Lung microvascular endothelial cell (primary cell): ENCODE results near the gene NELFA. TPM values are rescaled to one million over a fixed set of nuclear protein-coding genes. Genes with fewer than 3 reads are reported as not detected.
A peak's percentile ranks its signal among the peaks of the same experiment; 100 is the strongest.

Experiments
- DNase-seq, 2 donors: peaks; one replicate each; pipeline versions ENCODE4 v3.0.0 to v3.0.0-alpha.2; 2010; ENCODE audit warnings: low read depth in 2 of 2
- total RNA-seq: library from RNA; depleted of rRNA; stranded (reverse); fragments of >200 nt; gene quantifications from 2 replicates; pipeline ENCODE4 v1.2.1, GENCODE V29; 2014

NELFA gene
- total RNA-seq, result 8.5 and 10.3 TPM in 2 replicates

DNA sequence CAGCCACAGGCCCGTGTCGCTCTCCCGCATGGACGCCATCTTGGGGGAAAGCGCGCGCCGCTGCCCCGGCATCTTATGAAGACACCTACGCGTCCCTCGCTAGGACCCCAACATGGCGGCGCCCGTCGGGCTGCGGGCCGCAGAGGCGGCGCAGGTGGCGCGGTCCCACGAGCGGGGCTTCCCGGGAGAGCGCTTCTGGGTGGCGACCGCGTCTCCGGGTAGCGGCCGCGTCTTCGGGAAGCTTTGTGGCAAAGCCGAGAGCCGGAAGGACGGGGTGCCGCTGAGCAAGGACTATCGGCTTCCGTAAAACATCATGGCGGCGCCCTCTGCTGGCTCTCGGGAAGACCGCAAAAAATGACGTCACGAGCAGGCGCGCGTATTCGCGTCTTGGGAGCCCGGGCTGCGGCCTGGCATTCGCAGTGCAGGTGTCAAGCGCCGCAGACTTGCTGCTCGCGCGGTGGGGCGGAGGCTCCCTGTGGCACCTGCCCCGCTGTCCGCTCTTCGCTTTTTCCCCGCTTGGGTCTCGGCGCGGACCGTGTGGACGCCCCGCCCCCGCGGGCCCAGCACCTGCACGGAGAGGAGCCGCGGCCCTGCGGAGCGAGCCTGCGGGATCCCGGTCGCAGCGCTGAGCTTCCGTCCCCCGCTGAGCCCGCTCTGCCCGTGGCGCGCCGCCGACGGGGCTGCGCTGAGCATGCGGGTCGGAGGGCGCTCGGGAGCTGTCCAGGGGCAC, at the start of gene NELFA:
Gene NELFA (minus strand): TSS at position 54 of the 730 bp plus-strand sequence. CDS start 15 bp downstream, at position 39.
- DNase-seq, result peak; percentile 95 to 96

- no peak for DNase-seq
Measured at GRCh38 chr4:2057382-2058065, 48.8 kb upstream of the NELFA start.

GRCh38 chr4:2054217-2054616, 45.4 kb upstream of the NELFA start:
- no peak for DNase-seq

DNA sequence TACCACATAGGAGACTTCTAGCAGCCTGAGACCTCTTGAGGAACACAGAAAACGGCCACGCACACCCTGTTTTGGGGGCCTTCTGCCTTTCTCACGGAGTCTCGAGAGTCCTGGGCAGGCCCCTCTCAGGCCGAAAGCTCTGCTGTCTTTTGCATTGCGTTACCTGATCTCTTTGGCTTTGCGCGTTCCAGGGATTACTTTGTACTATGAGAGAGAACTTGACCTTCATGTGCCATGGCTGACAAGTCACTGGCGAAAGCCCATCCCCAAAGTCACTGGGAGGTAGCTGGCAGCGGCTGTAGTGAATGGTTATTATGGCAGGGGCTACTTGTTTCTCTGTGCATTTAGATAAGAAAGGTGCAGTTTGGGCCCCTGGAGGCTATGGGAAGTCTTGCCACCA, 42.3 kb upstream of the NELFA start:
- no peak for DNase-seq

GRCh38 chr4:2049811-2050210, 41.0 kb upstream of the NELFA start:
- DNase-seq, result no peak

GRCh38 chr4:2049381-2049780, 40.6 kb upstream of the NELFA start:
- no peak for DNase-seq

DNA sequence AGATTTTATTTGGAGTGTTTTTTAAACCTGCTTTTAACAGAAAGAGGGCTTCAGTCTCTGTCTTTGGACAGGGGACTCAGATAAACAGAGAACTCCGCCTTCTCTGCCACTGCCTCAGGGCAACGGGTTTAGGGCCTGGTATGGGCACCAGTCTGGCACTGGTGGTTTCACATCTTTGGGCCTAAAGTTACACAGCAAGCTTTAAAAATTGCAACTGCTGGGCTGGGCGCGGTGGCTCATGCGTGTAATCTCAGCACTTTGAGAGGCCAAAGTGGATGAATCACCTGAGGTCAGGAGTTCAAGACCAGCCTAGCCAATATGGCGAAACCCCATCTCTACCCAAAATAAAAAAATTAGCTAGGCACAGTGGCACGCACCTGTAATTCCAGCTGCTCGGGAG, 40.1 kb upstream of the NELFA start:
- no peak for DNase-seq

- DNase-seq, result no peak
Measured at GRCh38 chr4:2047781-2048581, 39.2 kb upstream of the NELFA start.

DNA sequence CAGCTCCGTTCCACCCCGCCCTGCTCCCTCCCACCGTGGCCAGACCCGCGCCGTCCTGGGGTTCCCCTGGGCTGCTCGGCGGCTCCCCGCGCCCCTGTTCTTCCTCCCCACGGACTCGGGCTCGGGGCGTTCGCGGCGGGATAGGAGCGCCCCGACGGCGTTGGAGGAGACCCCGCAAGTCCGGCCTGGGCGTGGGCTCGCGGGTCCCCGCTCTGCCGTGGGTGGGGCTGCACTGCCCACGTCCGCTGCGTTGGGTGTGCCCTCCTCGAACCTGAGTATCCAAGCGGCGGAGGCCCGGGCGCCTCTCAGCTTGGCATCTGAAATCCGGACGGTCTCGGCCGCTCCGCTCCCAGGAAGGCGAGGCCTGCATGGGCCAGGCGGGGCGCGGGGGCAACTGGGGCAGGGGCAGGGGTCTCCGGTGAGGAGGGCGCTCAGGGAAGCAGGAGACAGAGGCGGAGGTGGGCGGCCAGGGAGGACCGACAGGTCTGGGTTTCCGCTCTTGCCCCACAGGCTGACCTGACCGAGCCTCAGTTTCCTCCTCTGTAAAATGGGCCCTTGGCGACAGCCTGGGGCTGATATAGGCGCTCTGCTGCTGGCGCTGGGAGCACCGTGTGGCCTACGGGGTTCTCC, 38.4 kb upstream of the NELFA start:
- no peak for DNase-seq

DNA sequence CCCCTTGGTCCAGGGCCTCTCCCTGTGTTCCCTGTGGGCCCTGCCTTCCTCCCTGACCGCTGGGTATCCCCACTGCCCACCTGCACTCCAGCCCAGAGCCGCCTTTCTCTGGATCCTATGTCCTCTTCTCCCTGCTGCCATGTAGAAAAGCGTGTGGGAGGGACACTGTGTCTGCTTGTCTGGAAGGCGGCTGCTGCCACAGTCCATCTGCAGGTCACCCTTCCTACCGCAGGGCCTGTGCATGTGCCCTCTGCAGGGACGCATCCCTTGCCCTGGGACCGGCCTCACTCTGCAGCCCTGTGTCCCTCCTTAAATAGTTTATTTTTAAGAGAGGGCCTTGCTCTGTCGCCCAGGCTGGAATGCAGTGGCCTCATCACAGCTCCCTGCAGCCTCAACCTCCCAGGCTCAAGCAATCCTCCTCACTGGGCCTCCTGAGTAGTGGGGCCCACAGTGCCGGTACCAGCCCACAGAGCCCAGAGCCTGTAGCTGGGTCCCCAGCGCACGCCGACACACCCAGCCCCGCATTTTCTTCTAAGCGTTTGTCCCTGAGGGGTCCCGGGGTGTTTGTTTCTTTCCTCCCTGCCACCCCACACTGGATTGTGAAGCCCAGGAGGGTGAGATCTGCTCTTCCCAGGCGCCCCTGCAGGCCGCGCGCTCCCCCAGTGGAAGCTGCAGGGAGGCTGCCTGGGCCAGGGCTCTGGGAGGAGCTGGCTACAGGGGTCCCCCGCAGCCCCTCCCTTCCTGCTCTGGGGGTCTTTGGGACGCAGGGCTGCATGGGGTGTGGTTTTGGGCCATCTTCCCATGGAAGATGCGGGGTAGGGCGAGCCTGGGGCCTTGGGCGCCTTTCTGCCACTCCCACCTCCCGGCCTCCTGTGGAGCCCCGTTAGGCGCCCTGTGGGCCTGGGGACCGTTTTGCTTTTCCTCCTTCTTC, 37.5 kb upstream of the NELFA start:
- DNase-seq, result no peak

- no peak for DNase-seq
Measured at GRCh38 chr4:2045518-2045951, 36.8 kb upstream of the NELFA start.

DNA sequence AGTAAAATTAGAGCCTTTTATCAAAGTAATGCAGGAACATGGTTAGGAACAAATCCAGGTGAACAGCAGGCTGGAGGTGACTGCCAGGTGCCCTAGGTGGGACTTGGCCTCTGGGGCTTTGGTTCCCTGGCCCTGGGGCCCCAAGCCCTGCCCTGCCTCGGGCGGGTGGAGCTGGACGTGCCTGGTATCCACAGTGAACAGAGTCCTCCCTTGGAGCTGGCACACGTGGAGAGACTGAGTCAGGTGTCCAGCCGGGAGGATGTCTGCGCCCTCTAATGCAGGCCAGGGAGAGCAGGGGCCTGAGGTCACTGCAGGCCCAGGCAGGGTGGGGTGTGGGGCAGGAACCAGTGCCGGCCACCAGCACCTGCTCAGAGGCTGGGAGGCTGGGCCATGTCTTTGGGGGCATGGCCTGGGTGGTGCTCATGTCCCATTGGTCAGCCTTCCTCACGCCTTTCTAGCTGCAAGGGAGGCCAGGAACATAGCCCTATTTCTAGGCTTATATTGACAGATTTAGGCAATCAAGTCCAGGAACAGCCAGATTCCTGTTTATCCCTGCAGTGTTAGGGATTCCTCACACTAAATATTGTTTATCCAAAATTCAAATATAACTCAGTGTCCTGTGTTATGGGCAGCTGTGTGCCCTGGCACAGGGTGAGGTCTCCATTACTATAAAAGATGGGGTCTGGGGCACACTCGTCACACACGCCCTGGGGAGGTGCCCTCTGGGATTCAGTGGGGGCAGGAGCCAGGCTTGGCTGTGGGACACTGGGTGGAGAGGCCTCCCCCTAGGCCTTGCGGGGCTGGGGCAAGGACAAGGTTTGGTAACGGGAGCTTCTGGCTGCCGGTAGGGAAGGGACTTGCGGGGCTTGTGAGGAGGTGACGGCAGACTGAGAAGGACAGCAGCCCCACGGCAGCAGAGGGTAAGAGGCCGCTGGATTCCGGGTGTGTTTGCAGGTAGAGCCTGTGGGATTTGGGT, 36.1 kb upstream of the NELFA start:
- DNase-seq, result no peak

- DNase-seq, result no peak
Measured at GRCh38 chr4:2044119-2044485, 35.3 kb upstream of the NELFA start.

DNA sequence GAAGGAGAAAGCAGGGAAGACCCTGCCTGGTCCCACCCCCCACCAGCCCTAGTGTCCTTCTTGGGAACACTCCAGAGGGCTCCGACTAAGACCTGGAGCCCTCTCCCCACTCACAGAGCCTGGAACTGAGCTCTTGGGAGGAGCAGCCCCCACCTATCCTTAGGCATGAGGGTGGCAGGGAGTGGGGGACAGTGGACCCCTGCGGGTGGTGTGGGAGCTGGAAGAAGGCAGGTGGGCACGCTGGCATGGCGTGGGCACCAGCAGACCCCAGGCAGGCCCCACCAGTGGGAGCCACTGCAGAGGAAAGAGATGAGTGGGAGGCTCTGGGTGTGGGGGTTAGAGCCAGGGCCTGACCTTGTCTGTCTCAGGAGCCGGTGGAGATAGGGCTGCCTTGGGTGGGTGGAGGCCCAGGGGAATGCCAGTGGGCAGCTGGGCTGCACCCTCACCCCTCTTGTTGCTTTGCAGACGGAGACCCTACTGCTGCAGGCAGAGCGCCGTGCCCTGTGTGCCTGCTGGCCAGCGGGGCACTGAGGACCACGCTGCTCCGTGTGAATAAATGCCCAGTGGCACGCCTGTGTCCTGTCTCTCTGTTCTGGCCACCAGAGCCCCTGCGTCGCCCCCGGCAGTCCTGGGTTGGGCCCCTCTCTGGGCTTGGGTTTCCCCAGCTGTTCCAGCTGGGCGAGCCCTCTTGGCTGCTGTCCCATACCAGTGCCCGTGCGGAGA, 34.8 kb upstream of the NELFA start:
- DNase-seq, result no peak

DNA sequence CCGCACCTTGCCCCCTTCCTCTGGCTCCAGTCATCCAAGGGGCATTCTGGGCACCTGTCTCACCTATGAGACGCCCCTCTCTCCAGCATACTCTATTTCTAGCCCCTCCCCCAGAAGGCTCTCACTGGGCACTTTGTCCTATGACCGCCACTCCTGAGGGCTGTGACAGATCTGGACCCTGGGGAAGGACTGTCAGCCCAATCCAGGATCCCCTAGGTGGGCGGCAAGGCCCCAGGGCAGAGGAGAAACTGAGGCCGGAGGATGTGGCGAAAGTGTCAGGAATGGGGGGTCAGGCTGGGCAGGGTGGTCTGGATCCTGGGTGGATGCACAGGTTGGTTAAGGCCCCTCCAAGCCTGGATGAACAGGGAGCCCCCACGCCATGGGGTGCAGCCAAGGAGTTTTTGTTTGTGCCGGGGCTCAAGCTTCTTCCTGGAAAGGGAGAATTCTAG, 34.2 kb upstream of the NELFA start:
- no peak for DNase-seq

DNA sequence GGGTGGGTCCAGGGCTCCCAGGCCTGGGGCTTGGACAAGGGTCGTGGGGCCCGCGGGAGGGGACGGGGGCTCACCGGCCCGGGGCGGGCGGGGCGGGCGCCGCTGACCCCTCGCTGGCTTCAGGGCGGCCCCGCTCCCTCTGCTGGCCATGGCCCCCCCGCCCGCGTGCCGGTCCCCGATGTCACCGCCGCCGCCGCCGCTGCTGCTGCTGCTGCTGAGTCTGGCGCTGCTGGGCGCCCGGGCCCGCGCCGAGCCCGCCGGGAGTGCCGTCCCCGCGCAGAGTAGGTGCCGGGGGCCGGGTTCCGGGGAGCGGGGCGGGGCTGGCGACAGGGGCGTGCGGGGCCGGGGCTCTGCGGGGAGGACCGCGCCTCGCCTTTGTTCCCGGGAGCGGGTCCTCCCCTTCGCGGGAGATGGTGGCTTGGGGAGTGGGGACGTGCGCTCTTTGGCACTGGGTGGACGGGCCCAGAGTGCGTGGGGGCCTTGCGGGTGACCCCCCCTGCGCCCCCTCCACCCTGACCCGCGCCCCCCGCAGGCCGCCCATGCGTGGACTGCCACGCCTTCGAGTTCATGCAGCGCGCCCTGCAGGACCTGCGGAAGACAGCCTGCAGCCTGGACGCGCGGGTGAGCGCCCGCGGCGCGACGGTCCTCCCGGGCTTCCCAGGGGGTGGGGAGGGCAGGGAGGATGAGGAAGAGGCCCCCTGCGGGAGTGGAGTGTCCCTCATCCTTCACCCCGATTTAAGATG, 33.6 kb upstream of the NELFA start:
- peak in 1 of 2 donors; percentile 39 for DNase-seq

GRCh38 chr4:2041239-2042130, 32.7 kb upstream of the NELFA start:
- DNase-seq, result peak; percentile 72 to 80
